HG03045 (cell line): Measurements from ENCODE around the gene ANKRD33B.

Experiments
- ATAC-seq: cut with Tn5 transposase; IDR thresholded peaks from one replicate; pipeline ENCODE4 v1.9.1; 2021; ENCODE audit warnings: mild to moderate bottlenecking, moderate library complexity; ENCODE audit not compliant: unreplicated experiment

Gene ANKRD33B

DNA sequence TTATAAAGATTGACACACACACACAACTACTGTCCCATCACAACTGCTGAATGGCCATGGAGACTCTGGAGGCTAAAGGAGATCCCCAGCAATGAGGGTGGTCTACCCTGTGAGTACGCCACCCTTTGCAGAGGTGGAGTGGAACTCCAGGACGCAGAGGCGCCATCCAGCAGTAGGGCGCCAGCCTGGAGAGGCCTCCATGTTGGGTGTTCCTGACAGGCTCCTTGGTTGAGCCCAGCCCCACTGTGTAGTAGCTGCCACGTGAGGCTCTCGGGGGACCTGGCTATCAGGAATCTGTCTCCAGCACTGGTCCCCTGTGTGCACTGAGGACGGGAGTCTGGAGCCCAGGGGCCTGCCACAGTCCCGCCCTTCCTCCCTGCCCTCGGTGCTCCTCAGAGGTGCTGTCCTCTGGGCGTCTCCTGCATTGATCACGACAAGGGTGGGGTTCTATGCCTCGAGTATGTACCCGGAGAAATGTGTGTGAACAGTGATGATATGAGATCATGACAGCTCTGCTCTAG, 124.8 kb downstream of the ANKRD33B start:
- ATAC-seq = no peak

DNA sequence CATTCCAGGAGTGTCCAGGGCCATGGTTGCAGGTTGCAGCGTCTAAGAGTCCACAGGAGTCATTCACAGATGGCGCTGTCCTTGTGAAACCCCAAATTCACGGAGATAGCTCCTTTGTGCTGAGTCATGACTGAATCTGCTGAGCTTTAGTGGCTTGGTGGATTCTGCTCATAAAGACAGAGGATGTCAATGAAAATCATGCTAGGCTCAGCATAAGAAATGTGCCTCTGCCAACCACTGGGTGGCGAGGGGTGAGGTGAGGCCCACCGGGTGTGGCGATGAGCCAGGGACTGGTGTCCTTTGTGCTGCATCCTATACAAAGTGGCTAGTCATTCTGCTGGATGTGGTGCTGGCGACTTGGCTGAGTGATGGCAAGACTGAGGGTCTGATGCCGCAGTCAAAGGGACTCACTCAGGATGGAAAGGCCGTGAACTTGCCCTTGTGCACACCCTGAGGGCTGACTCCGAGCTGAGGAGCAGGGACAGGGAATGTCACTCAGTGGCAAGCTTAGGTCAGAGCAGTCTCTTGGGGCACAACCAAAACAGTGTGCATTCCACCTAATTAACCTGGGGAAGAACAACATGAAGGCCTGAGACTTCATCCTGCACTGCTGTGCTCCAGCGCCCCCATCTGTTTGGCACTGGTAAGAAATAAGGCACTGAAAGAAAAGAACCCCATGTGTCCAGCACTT, 125.7 kb downstream of the ANKRD33B start:
- no peak for ATAC-seq

DNA sequence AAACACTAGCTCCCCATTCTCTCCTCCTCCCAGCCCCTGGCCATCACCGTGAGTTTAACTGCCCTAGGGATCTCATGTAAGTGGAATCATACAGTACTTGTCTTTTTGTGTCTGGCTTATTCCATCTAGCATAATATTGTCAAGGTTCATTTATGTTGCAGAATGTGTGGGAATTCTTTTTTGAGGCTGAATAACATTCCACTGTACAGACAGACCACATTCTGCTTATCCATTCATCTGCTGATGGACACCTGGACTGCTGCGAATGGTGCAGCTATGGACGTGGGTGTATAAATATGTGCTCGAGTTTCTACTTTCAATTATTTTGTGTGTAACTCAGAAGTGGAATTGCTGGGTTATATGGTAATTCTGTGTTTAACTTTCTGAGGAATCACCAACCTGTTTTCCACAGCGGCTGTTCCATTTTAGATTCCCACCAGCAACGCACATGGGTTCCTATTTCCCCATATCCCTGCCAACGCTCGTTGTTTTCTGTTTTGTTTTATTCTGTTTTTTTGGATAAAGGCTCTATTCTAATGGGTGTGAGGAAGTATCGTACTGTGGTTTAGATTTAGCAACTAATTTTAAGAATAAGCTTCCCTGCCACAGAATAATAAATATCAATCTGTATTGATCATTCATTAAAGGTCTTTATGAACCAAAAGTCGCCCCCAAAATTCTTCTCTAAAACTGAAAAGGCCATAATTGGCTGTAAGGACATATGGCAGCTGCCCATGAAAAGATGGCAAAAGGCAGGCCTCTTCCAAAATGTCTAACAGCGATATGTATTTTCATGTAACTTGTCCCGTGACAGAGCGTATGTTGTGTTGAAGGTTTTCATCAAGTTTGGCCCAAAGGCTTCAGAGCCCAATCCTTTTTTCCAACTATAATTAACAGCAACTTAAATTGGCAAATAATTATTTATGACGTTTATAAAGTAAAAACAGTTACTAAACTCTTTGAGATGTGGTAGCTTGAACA, 126.9 kb downstream of the ANKRD33B start:
- no peak for ATAC-seq

DNA sequence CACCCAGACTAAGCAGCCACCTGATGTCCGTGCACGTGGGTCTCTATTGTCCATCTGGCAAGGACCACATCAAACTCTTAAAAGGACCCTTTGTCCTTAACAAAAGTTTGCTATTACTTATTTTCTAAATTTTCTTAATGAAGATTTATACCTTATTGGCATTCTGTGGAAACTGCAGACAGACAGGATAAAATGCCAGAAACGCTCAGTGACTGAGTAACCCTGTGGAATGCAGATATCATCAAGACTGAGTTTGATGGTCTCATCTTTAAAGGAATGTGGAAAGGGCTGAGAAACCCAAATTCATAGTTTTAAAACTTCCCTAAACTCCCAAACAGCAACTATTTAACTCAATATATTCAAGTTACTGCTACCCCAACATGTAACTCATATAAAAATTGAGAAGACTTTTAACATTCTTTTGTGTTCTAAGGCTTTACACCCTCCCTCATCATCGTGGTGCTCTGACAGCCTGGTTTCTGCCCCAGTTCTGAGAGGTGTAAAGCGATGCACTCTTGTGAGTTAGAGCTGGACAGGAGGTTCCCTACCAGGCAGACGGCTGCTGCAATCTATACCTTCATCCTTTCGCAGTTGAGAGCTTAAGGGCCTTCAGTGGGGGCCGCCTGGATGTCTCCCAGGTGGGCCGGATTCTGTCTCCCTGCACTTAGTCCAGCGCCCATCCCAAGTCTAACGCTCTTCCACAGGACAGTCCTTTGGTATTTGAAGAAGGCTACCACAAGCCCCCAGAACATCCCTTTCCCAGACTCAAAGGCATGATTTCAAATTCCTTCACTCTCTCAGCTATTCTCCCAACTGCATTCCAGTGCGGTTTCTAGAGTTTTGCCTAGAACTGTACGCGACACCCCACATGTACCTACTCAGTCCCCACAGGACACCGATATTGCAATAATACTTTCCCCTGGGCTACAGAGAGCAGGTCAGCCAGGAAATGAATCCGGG, 128.2 kb downstream of the ANKRD33B start:
- ATAC-seq = no peak

DNA sequence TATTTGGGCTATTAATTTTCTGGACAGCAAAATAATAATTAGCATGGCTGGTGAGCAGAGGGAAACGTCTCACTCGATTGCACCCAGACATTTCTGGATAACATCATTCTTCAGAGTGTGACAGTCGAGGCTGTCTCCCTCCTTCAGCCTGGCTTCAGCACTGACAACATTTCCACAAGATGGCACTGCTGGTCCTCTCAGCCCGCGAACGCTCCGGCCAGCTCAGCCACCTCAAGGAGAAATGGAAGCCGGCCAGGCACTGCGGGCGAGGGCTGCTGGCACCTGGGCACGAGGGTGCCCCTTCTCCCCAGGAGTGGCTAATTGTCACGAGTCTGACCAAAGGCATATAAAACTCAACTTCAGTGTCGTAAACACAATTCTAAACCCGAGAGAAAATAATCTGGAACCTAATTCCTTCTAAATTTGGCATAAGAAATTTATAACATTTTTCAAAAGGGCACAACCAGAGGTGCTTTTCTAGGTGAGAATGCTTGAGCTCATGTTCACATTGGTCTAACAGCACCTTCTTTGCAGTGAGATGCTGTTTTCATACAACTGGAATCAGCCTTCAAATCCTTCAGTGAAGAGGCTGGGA, 131.3 kb downstream of the ANKRD33B start:
- no peak for ATAC-seq

DNA sequence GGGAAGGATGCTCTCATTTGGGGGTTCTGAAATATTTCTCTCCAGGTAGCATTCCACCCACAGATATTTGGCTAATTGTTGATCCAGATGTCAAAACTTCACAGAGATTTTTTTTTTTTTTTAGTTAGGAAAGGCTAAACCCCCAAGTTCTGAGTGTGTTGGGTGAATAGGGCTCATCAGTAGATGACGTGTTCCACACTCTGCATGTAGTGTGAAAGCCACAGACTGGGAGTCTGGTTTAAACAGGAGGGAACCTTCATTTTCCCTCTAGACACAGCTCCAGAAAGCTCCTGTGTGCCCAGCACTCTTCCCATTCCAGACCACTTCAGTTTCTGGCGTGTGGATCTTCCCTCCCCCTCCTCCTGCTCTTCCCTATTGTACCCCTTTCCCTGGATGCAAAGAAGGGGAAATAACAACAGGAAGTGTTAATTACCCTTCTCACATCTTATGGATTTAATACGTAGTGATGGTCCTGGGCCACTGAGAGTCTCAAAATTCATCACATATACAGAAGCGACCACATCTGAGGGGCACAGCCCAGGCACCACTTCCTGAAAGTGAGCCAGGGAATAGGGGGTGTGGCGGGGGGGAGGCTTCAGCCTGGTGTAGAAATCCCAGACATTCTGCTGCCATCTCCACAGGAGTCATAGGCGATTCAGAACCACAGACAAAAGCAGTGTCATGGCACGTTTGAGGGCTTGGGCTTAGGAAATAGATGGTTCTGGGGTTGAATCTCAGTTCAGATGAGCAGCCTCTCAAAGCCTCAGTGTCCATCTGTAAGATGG, 132.1 kb downstream of the ANKRD33B start:
- ATAC-seq = no peak

DNA sequence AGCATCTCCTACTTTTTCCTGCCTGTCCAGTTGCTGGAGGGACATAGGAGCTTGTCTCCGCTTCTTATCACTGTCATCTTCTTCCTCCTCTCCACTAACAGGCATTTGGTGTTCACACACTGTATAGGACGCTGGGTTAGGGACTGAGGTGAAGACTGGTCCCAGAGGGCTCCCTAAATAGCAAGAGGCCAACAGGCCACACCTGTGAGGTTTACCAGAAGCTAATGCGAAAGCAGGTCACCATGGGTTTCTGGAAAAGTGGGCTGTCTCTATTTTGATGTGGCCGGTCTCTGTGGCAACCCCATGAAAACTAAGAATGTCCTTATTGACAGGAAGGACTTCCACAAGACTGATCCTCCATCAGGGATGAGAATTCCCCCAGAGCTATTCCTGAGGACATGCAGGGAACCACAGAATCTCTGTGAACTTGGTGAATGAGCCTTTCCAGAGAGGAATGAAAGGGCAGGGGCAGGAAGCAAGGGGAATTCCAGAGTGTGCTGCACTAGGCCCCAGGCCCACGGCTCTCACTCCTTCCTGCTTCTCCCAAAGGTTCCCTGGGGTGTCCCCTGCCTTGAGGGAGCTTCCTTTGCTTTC, 135.5 kb downstream of the ANKRD33B start:
- peak; percentile 53 for ATAC-seq

DNA sequence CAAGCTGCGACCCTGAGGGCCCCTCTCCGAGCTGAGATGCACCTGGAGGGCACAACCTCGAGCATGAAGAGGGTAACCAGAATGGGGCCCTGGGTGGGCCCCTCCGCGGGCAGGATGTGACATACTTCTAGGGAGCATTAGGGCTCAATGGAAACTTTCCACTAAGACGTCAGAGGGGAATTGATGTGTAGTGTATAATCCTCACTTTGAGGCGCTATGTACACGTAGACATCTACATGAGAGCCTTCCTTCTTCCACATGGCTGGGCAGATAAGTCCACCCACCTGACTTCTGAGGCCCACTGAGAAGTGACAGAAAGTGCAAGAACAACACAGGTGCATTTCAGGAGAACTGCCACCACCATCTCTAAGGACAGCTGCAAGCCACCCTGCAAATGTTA, 136.1 kb downstream of the ANKRD33B start:
- ATAC-seq = peak; percentile 65

DNA sequence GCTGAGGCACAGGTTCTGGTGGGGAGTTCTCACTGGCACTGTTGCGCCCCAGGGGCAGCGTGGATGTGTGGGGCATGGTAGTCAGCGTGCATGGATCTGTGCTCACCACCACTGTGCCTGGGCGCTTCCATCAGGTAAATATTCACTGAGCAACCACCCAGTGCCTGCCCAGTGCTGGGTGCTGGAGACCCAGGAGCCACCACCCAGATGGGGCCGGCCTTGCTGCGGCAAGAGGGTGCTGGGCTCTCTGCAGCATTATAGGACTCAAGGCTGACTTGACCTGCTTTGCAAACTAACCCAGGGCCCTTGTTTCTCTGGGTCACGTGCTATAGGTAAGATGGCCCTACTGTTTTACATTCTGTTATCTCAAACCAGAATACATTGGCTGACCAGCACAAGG, 136.6 kb downstream of the ANKRD33B start:
- no peak for ATAC-seq

DNA sequence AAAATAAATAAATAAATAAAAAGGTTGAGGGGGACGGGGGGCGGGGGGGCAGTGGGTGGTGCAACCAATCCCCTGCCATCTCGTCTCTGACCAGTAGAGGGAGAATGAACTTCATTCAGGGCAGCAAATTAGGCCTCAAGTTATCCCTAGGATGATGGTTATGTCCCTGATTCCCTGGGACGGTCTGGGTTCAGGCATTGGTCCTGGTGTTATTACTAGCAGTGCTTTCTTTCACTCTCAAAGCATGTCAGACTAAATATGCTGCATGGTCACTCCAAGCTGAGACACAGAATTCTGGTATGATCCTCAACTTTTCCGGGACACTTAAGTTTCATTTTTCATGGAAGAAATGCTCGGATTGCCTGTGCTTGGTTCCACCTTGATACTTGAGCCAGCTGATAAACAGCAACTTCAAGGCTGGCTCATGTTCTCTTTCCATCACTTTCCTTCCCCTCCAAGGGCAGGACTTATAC, 137.7 kb downstream of the ANKRD33B start:
- no peak for ATAC-seq

DNA sequence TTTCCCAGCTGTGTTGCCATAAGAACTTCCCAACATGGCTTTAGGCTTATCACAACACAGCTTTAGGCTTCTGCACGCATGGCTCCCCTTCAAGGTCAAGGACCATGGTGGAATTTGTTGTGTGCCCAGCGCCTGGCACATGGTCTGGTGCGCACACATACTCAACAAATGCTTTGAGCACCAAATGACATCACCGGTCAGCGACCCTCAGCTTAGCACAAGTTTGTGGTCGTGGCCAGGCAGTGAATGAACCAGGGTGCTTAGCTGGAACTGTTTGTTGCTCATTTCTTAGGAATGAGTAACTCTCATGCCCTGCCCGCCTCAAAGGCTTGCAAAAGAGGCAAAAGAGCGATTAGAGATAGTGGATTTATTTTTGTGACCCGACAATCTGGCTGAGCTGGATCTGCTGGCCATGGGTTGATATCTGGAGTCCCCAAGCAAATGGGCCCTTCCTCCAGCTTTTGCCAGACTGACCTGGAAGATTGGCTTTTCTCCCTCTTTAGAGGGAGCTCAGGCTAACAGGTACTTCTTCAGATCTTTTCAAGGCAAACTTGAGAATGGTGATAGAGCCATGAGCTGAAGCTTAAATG, 138.3 kb downstream of the ANKRD33B start:
- no peak for ATAC-seq

DNA sequence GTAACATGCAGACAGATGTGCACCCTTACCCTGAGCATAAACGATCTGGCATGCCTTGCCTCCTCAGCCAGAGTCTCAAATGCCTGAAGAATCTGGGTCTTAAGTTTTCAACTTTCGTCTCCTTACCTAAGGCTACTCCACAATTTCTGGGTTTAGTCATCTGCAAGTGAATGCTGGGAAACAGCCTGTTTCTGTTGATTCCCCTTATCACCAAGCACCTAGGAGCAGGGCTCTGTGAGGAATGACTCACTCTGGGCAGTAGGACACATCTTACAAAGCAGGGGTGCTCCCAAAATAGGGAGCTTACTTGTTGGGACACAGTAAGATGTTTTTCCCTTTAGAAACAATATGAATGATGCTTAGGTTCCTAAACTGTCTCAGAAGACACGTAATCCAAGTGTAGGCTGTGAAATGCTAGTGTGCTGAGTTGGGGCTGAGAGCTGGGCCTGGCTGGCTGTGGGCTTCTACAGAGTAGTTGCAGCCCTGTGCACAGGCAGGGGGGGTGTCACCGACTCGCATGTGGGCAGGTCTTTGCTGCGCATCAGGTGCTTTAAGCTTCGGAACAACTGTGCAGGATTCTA, 139.1 kb downstream of the ANKRD33B start:
- no peak for ATAC-seq

DNA sequence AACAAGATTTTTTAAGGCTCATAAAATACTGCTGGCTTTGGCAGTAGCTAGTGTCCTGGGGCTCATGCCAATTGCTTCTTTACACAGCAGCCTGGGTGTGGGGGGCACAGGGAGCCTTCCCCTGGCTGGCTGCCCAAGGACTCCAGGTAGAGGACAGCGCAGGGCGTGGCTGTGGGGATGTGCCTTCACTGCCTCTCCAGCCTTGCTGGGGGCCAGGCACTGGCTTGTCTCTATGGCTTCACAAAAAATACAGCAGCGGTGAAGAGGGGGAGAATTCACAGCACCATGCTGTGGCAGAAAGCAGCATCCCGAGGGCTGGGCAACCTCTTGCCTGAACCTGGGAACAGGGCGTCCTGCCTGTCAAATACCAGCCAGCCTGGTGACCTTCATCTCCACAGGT, 139.8 kb downstream of the ANKRD33B start:
- ATAC-seq = no peak

DNA sequence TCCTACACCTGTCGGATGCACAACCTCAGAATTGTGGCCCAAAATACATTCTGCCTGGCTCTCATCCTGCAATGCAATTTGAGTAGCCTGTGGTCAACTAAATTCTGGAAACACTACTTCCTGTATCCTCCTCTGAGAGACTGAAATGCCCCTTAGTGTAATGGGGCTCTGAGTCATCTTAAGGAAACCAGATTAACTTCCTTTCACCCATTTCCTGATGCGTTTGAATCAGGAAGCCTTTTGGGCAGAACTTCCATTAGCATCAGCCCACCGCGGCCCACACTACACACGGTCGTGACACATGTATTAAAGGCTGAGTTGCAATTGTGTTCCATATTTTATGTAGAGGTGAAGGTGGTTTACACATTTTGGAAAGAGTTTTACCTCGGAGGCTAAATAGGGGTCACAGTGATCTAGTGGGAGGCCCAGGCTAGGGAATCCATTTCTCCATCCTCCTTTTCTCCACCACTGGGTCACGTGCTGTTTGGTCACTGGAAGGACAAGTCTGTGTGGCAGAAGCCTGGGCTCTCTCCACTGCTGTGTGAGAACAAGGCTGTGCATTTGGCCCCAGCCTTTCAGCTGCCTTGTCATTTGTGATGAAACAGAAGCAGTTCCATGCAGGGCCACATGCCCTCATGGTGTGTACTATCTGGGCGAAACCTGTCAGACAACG, 141.2 kb downstream of the ANKRD33B start:
- ATAC-seq = no peak

DNA sequence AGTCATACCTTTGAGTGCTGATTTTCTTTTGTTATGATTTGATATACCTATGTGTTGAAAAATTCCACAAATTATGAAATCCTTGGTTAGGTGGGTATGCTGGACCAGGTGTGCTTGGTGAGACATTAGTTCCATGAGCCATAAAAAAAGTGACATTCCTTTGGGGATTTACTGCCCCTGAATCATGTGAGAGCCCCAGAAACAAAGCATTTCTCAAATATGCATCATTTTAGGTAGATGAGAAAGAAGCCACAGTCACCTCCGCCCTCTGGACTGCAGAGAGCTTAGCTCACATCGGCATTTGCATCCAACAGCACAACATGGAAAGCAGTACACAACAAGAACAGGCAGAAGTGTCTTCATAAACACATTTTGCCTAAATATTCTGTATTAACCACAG, 141.9 kb downstream of the ANKRD33B start:
- ATAC-seq = no peak

DNA sequence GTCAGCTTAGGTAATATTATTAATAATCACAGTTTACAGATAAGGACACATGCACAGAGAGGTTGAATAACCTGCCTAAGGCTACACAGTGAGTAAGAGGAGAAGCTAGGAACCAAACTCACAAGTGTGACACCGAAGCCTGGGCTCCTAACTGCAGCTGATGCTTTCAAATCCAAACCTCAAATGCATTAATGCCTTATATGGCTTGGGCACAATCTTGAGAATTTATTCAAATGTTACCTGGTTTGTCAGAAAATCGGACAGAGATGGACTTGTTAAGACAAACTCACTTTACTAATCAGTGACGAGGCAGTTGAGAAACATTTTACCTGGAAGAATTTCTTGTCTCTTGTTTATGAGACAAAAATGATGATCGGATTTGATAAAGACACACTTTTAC, 142.5 kb downstream of the ANKRD33B start:
- ATAC-seq = no peak
